A673 (cell line): ENCODE results near the gene TMEM40.
"Not testable (repeated sequence)": the region's sequence is repeated elsewhere in the genome, so short reads cannot be mapped to it uniquely, and the experiment has no call there.

Source experiments
- CTCF ChIP-seq: fragments of 300-800, 200-600 bp; sonication (generic); conservative IDR thresholded peaks from 2 replicates; pipeline ENCODE4 v1.5.1; 2017; ENCODE audit warnings: low read depth, mild to moderate bottlenecking, antibody characterized with exemption, low read length, moderate library complexity, mixed read lengths
- EZH2 ChIP-seq: fragments of 200-600 bp; sonication (generic); IDR thresholded peaks from 2 replicates; pipeline ENCODE4 v1.6.1; 2017; ENCODE audit warnings: borderline replicate concordance, low read depth, mild to moderate bottlenecking, mixed read lengths, antibody characterized with exemption, low read length; ENCODE audit not compliant: poor library complexity, severe bottlenecking

- TF ChIP-seq CTCF, EZH2: not testable (repeated sequence)
Measured at GRCh38 chr3:12701601-12702000, 57.5 kb downstream of the TMEM40 start.
